NCI-H187 treated with DMSO at 0.1 percent for 48 hours (cell line): Measurements from ENCODE around the gene SRCIN1.

ENCODE experiments used
- DNase-seq: peaks from one replicate; lab custom pipeline; 2025; lab: John Stamatoyannopoulos, UW

The SRCIN1 gene

GRCh38 chr17:38598536-38598935 lies 7.2 kb downstream of the SRCIN1 start:
- peak; percentile 65 for DNase-seq

- no peak for DNase-seq
Observed at GRCh38 chr17:38597375-38597774, 8.4 kb downstream of the SRCIN1 start.

- DNase-seq = no peak
Observed at GRCh38 chr17:38596651-38597050, 9.1 kb downstream of the SRCIN1 start.

GRCh38 chr17:38595892-38596291 lies 9.9 kb downstream of the SRCIN1 start:
- no peak for DNase-seq

GRCh38 chr17:38594152-38594551 lies 11.6 kb downstream of the SRCIN1 start:
- DNase-seq = no peak

- no peak for DNase-seq
Observed at GRCh38 chr17:38592487-38592886, 13.3 kb downstream of the SRCIN1 start.

GRCh38 chr17:38591759-38592241 lies 14.0 kb downstream of the SRCIN1 start:
- no peak for DNase-seq

GRCh38 chr17:38590988-38591758 lies 14.6 kb downstream of the SRCIN1 start:
- no peak for DNase-seq

- DNase-seq = no peak
Observed at GRCh38 chr17:38589462-38590114, 16.2 kb downstream of the SRCIN1 start.

- no peak for DNase-seq
Observed at GRCh38 chr17:38588788-38589174, 17.0 kb downstream of the SRCIN1 start.

- no peak for DNase-seq
Observed at GRCh38 chr17:38587947-38588787, 17.6 kb downstream of the SRCIN1 start.

- no peak for DNase-seq
Observed at GRCh38 chr17:38587203-38587602, 18.5 kb downstream of the SRCIN1 start.

GRCh38 chr17:38586788-38587187 lies 19.0 kb downstream of the SRCIN1 start:
- no peak for DNase-seq

GRCh38 chr17:38585918-38586529 lies 19.7 kb downstream of the SRCIN1 start:
- no peak for DNase-seq

- DNase-seq = no peak
Observed at GRCh38 chr17:38585056-38585917, 20.5 kb downstream of the SRCIN1 start.

- no peak for DNase-seq
Observed at GRCh38 chr17:38584350-38584925, 21.3 kb downstream of the SRCIN1 start.

GRCh38 chr17:38583828-38584349 lies 21.9 kb downstream of the SRCIN1 start:
- no peak for DNase-seq

GRCh38 chr17:38583176-38583575 lies 22.6 kb downstream of the SRCIN1 start:
- no peak for DNase-seq

- DNase-seq = no peak
Observed at GRCh38 chr17:38582069-38582468, 23.7 kb downstream of the SRCIN1 start.

- DNase-seq = no peak
Observed at GRCh38 chr17:38579934-38580333, 25.8 kb downstream of the SRCIN1 start.

GRCh38 chr17:38579083-38579480 lies 26.7 kb downstream of the SRCIN1 start:
- DNase-seq = no peak
